ENCODE results near the gene TRMT61B.

The TRMT61B gene

GRCh38 chr2:28870146-28870891 lies at the start of gene TRMT61B:
TRMT61B (minus strand) TSS chr2:28870309; CDS start chr2:28870277, 32 bp downstream.
- peak within 1 kb of the TSS; percentile 78 to 100 (median 99) for H3K4me3 ChIP-seq (ENCODE audit: low read depth in 1 of 5, low read length in 5 of 5)
- H3K27ac ChIP-seq (ENCODE audit: low read depth, low read length): peak within 1 kb of the TSS; percentile 63
- peak within 1 kb of the TSS; percentile 73 to 97 (median 92) for H3K9ac ChIP-seq (ENCODE audit: low read length in 5 of 5)
- H3K27me3 ChIP-seq (ENCODE audit: control insufficient read depth in 5 of 5, insufficient read depth in 4 of 5, low read length in 5 of 5): no peaks in the 10 kb centered on the region
- H3K9me3 ChIP-seq (ENCODE audit: control insufficient read depth in 5 of 5, low read length in 5 of 5): no peaks in the 10 kb centered on the region
- H3K4me1 ChIP-seq (ENCODE audit: control insufficient read depth in 5 of 5, insufficient read depth in 5 of 5, low read length in 5 of 5): peaks cover 0 to 34% (median 28%) of the 10 kb centered on the region in 5 donors
- H3K36me3 ChIP-seq (ENCODE audit: control insufficient read depth in 5 of 5, insufficient read depth in 5 of 5, low read length in 5 of 5): peaks cover 0 to 3% (median 0%) of the 10 kb centered on the region in 5 donors

DNA sequence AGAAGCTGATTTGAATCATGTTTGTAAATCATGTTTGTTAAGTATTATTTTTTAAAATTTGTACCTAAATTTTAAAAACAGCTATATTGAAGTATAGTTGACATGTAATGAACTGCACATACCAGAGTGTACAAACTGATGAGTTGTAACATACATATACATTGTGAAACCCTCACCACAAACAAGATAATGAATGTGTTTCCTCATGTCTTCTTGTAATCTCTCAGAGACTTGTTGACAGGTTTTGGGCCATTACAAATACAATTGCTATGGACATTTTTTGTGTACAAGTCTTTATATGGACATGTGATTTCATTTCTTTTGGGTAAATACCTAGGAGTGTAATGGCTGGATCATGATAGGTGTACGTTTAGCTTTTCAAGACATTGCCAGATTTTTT lies 45.8 kb upstream of the TRMT61B start:
- Histone ChIP-seq H3K9ac (ENCODE audit: low read length in 5 of 5) (no peak overlapping the region), H3K9me3 (ENCODE audit: control insufficient read depth in 5 of 5, low read length in 5 of 5) (no peaks in the 10 kb centered on the region), H3K4me3 (ENCODE audit: low read depth in 1 of 5, low read length in 5 of 5) (no peak overlapping the region), H3K36me3 (ENCODE audit: control insufficient read depth in 5 of 5, insufficient read depth in 5 of 5, low read length in 5 of 5) (peaks cover 35 to 54% (median 36%) of the 10 kb centered on the region in 5 donors), H3K27me3 (ENCODE audit: control insufficient read depth in 5 of 5, insufficient read depth in 4 of 5, low read length in 5 of 5) (no peaks in the 10 kb centered on the region), H3K27ac (ENCODE audit: low read depth, low read length) (no peak overlapping the region), H3K4me1 (ENCODE audit: control insufficient read depth in 5 of 5, insufficient read depth in 5 of 5, low read length in 5 of 5) (no peaks in the 10 kb centered on the region)

DNA sequence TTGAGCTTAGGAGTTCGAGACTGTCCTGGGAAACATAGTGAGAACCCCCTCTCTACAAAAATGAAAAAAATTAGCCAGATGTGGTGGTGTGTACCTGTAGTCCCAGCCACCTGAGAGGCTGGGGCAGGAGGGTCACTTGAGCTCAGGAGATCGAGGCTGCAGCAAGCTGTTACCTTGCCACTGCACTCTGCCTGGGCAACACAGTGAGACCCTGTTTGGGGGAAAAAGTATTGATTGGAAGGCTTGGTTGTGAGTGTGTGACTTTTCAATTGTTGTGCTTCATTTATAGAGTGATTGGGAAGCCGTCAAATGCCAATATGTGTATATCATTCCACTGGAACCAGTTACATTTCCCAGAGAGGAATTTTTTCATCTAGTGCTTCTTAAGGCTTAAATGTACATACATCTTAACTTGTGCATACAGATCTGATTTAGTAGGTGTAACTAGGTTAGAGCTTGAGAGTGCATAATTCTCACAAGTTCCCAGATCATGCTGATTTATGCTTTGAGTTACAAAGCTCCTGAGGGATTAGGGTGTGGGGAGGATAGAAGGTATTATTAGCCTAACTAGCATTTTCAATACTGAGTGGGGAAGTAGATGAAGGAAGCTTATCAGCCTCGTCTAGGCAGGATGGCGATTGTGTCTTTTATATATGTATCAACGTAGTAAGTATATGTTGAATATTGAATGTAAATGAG lies 39.7 kb upstream of the TRMT61B start:
- Histone ChIP-seq H3K4me3 (ENCODE audit: low read depth in 1 of 5, low read length in 5 of 5) (no peak overlapping the region), H3K9me3 (ENCODE audit: control insufficient read depth in 5 of 5, low read length in 5 of 5) (no peaks in the 10 kb centered on the region), H3K27me3 (ENCODE audit: control insufficient read depth in 5 of 5, insufficient read depth in 4 of 5, low read length in 5 of 5) (no peaks in the 10 kb centered on the region), H3K9ac (ENCODE audit: low read length in 5 of 5) (no peak overlapping the region), H3K4me1 (ENCODE audit: control insufficient read depth in 5 of 5, insufficient read depth in 5 of 5, low read length in 5 of 5) (peaks cover 0 to 7% (median 0%) of the 10 kb centered on the region in 5 donors), H3K27ac (ENCODE audit: low read depth, low read length) (no peak overlapping the region), H3K36me3 (ENCODE audit: control insufficient read depth in 5 of 5, insufficient read depth in 5 of 5, low read length in 5 of 5) (peaks cover 41 to 71% (median 55%) of the 10 kb centered on the region in 5 donors)

DNA sequence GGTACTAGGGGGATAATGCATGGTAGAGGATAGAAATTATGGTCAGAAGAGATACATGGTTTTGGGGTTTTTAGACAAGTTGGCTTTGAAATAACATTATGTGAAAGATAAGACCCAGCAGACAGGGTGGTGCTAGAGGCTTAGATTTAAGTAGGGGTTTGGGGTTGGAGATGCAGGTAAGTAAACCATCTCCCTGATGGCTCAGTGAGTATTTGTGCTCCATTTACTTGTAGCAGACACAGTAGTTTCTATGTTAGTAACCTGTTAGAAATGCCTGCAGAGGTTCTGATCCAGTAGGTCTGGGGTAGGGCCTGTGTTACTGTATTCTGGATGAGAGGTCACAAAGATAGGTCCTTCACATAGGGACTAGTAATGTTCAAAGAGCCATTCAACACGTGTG lies 38.1 kb upstream of the TRMT61B start:
- H3K4me3 ChIP-seq (ENCODE audit: low read depth in 1 of 5, low read length in 5 of 5): no peak overlapping the region
- peaks cover 0 to 13% (median 0%) of the 10 kb centered on the region in 5 donors for H3K4me1 ChIP-seq (ENCODE audit: control insufficient read depth in 5 of 5, insufficient read depth in 5 of 5, low read length in 5 of 5)
- H3K27me3 ChIP-seq (ENCODE audit: control insufficient read depth in 5 of 5, insufficient read depth in 4 of 5, low read length in 5 of 5): no peaks in the 10 kb centered on the region
- no peak overlapping the region for H3K9ac ChIP-seq (ENCODE audit: low read length in 5 of 5)
- H3K9me3 ChIP-seq (ENCODE audit: control insufficient read depth in 5 of 5, low read length in 5 of 5): no peaks in the 10 kb centered on the region
- H3K36me3 ChIP-seq (ENCODE audit: control insufficient read depth in 5 of 5, insufficient read depth in 5 of 5, low read length in 5 of 5): peaks cover 33 to 64% (median 46%) of the 10 kb centered on the region in 5 donors
- no peak overlapping the region for H3K27ac ChIP-seq (ENCODE audit: low read depth, low read length)

- H3K27me3 ChIP-seq (ENCODE audit: control insufficient read depth in 5 of 5, insufficient read depth in 4 of 5, low read length in 5 of 5): no peaks in the 10 kb centered on the region
- H3K27ac ChIP-seq (ENCODE audit: low read depth, low read length): no peak overlapping the region
- H3K4me3 ChIP-seq (ENCODE audit: low read depth in 1 of 5, low read length in 5 of 5): no peak overlapping the region
- H3K9ac ChIP-seq (ENCODE audit: low read length in 5 of 5): no peak overlapping the region
- no peaks in the 10 kb centered on the region for H3K9me3 ChIP-seq (ENCODE audit: control insufficient read depth in 5 of 5, low read length in 5 of 5)
- peaks cover 0 to 13% (median 0%) of the 10 kb centered on the region in 5 donors for H3K4me1 ChIP-seq (ENCODE audit: control insufficient read depth in 5 of 5, insufficient read depth in 5 of 5, low read length in 5 of 5)
- H3K36me3 ChIP-seq (ENCODE audit: control insufficient read depth in 5 of 5, insufficient read depth in 5 of 5, low read length in 5 of 5): peaks cover 29 to 63% (median 47%) of the 10 kb centered on the region in 5 donors
Observed at GRCh38 chr2:28906821-28907220, 36.7 kb upstream of the TRMT61B start.

- peaks cover 0 to 13% (median 0%) of the 10 kb centered on the region in 5 donors for H3K4me1 ChIP-seq (ENCODE audit: control insufficient read depth in 5 of 5, insufficient read depth in 5 of 5, low read length in 5 of 5)
- H3K27me3 ChIP-seq (ENCODE audit: control insufficient read depth in 5 of 5, insufficient read depth in 4 of 5, low read length in 5 of 5): no peaks in the 10 kb centered on the region
- H3K9me3 ChIP-seq (ENCODE audit: control insufficient read depth in 5 of 5, low read length in 5 of 5): no peaks in the 10 kb centered on the region
- no peak overlapping the region for H3K4me3 ChIP-seq (ENCODE audit: low read depth in 1 of 5, low read length in 5 of 5)
- peaks cover 29 to 58% (median 44%) of the 10 kb centered on the region in 5 donors for H3K36me3 ChIP-seq (ENCODE audit: control insufficient read depth in 5 of 5, insufficient read depth in 5 of 5, low read length in 5 of 5)
- H3K9ac ChIP-seq (ENCODE audit: low read length in 5 of 5): no peak overlapping the region
- no peak overlapping the region for H3K27ac ChIP-seq (ENCODE audit: low read depth, low read length)
Observed at GRCh38 chr2:28906376-28906775, 36.3 kb upstream of the TRMT61B start.

- H3K4me1 ChIP-seq (ENCODE audit: control insufficient read depth in 5 of 5, insufficient read depth in 5 of 5, low read length in 5 of 5): peaks cover 0 to 13% (median 0%) of the 10 kb centered on the region in 5 donors
- H3K9me3 ChIP-seq (ENCODE audit: control insufficient read depth in 5 of 5, low read length in 5 of 5): no peaks in the 10 kb centered on the region
- no peaks in the 10 kb centered on the region for H3K27me3 ChIP-seq (ENCODE audit: control insufficient read depth in 5 of 5, insufficient read depth in 4 of 5, low read length in 5 of 5)
- H3K4me3 ChIP-seq (ENCODE audit: low read depth in 1 of 5, low read length in 5 of 5): no peak overlapping the region
- H3K36me3 ChIP-seq (ENCODE audit: control insufficient read depth in 5 of 5, insufficient read depth in 5 of 5, low read length in 5 of 5): peaks cover 29 to 58% (median 44%) of the 10 kb centered on the region in 5 donors
- no peak overlapping the region for H3K27ac ChIP-seq (ENCODE audit: low read depth, low read length)
- no peak overlapping the region for H3K9ac ChIP-seq (ENCODE audit: low read length in 5 of 5)
Observed at GRCh38 chr2:28905533-28905932, 35.4 kb upstream of the TRMT61B start.

GRCh38 chr2:28904802-28905457 lies 34.8 kb upstream of the TRMT61B start:
- Histone ChIP-seq H3K27me3 (ENCODE audit: control insufficient read depth in 5 of 5, insufficient read depth in 4 of 5, low read length in 5 of 5) (no peaks in the 10 kb centered on the region), H3K9me3 (ENCODE audit: control insufficient read depth in 5 of 5, low read length in 5 of 5) (no peaks in the 10 kb centered on the region), H3K36me3 (ENCODE audit: control insufficient read depth in 5 of 5, insufficient read depth in 5 of 5, low read length in 5 of 5) (peaks cover 25 to 55% (median 40%) of the 10 kb centered on the region in 5 donors), H3K4me1 (ENCODE audit: control insufficient read depth in 5 of 5, insufficient read depth in 5 of 5, low read length in 5 of 5) (peaks cover 0 to 13% (median 0%) of the 10 kb centered on the region in 5 donors), H3K9ac (ENCODE audit: low read length in 5 of 5) (no peak overlapping the region), H3K27ac (ENCODE audit: low read depth, low read length) (no peak overlapping the region), H3K4me3 (ENCODE audit: low read depth in 1 of 5, low read length in 5 of 5) (no peak overlapping the region)

GRCh38 chr2:28904295-28904694 lies 34.2 kb upstream of the TRMT61B start:
- peaks cover 0 to 15% (median 4%) of the 10 kb centered on the region in 5 donors for H3K4me1 ChIP-seq (ENCODE audit: control insufficient read depth in 5 of 5, insufficient read depth in 5 of 5, low read length in 5 of 5)
- no peak overlapping the region for H3K9ac ChIP-seq (ENCODE audit: low read length in 5 of 5)
- no peak overlapping the region for H3K4me3 ChIP-seq (ENCODE audit: low read depth in 1 of 5, low read length in 5 of 5)
- H3K9me3 ChIP-seq (ENCODE audit: control insufficient read depth in 5 of 5, low read length in 5 of 5): no peaks in the 10 kb centered on the region
- peaks cover 23 to 49% (median 36%) of the 10 kb centered on the region in 5 donors for H3K36me3 ChIP-seq (ENCODE audit: control insufficient read depth in 5 of 5, insufficient read depth in 5 of 5, low read length in 5 of 5)
- no peaks in the 10 kb centered on the region for H3K27me3 ChIP-seq (ENCODE audit: control insufficient read depth in 5 of 5, insufficient read depth in 4 of 5, low read length in 5 of 5)
- no peak overlapping the region for H3K27ac ChIP-seq (ENCODE audit: low read depth, low read length)

Measured in subcutaneous abdominal adipose tissue (tissue), 5 donors.